K562 (cell line): ENCODE data around the gene CNRIP1. TPM values are rescaled to one million over a fixed set of nuclear protein-coding genes. Genes with fewer than 3 reads are reported as not detected.

Experiments used
- ARID3A ChIP-seq: IDR thresholded peaks from 2 replicates; pipeline ENCODE4 v1.6.1; 2012; ENCODE audit warnings: low read depth, low read length, improper control_type of control experiment, borderline replicate concordance
- ATF4 ChIP-seq: fragments of 450-650 bp; formaldehyde crosslinking; IDR thresholded peaks from 2 replicates; pipeline ENCODE4 v1.4.0; 2022; ENCODE audit warnings: mild to moderate bottlenecking, moderate library complexity
- CBX5 ChIP-seq: IDR thresholded peaks from 2 replicates; pipeline ENCODE4 v1.6.1; 2014; ENCODE audit warnings: low read depth, borderline replicate concordance
- CLOCK ChIP-seq: fragments of 250-450 bp; sonication (Bioruptor Pico); IDR thresholded peaks from 2 replicates; pipeline ENCODE4 v1.4.0; 2020; ENCODE audit warnings: mild to moderate bottlenecking, moderate library complexity, borderline replicate concordance
- CSDE1 ChIP-seq, 2 experiments: fragments of 450-650 bp; IDR thresholded peaks; 2 replicates each; pipeline ENCODE4 v1.6.1; 2016; ENCODE audit warnings: mild to moderate bottlenecking in 1 of 2
- FOXK1 ChIP-seq: sonication (generic); formaldehyde crosslinking; IDR thresholded peaks from 2 replicates; pipeline ENCODE4 v1.8.0; 2022; ENCODE audit warnings: missing genetic modification reagents, mild to moderate bottlenecking, borderline replicate concordance
- GABPB2 ChIP-seq: fragments of 250-450 bp; sonication (Bioruptor Pico); conservative IDR thresholded peaks from 2 replicates; pipeline ENCODE4 v1.5.1; 2021; ENCODE audit warnings: mild to moderate bottlenecking
- NR2C1 ChIP-seq, 2 experiments: fragments of 450-650 bp; IDR thresholded peaks; 2 replicates each; pipeline ENCODE4 v1.6.1; 2017; ENCODE audit warnings: mild to moderate bottlenecking in 2 of 2, antibody characterized with exemption in 1 of 2, inconsistent platforms in 1 of 2, missing compliant biosample characterization in 1 of 2, missing genetic modification characterization in 1 of 2
- PHB2 ChIP-seq: fragments of 450-650 bp; IDR thresholded peaks from 2 replicates; pipeline ENCODE4 v1.6.1; 2017; ENCODE audit warnings: low read depth
- RBM15 ChIP-seq: fragments of 200-400 bp; formaldehyde crosslinking; IDR thresholded peaks from 2 replicates; pipeline ENCODE4 v1.6.1; 2018; ENCODE audit warnings: mild to moderate bottlenecking, low read length, moderate library complexity; ENCODE audit not compliant: insufficient read depth
- SIN3A ChIP-seq, 2 experiments: fragments of 150-350 bp in 1 of 2; IDR thresholded peaks; 2 replicates each; pipeline ENCODE4 v1.6.1; 2011 to 2016; ENCODE audit warnings: borderline replicate concordance in 2 of 2, low read depth in 2 of 2, low read length in 2 of 2, mild to moderate bottlenecking in 2 of 2, moderate library complexity in 2 of 2; ENCODE audit not compliant: control insufficient read depth in 1 of 2
- SLC30A9 ChIP-seq: fragments of 250-450 bp; sonication (Bioruptor Pico); IDR thresholded peaks from 2 replicates; pipeline ENCODE4 v1.8.0; 2022; ENCODE audit warnings: mild to moderate bottlenecking, moderate library complexity
- ZNF311 ChIP-seq: fragments of 250-450 bp; sonication (Bioruptor Pico); IDR thresholded peaks from 2 replicates; pipeline ENCODE4 v1.4.0; 2020; ENCODE audit warnings: mild to moderate bottlenecking, moderate library complexity
- ZNF41 ChIP-seq: fragments of 250-450 bp; sonication (Bioruptor Pico); conservative IDR thresholded peaks from 2 replicates; pipeline ENCODE4 v1.4.0; 2020; ENCODE audit warnings: mild to moderate bottlenecking
- ZNF589 ChIP-seq: fragments of 200-800 bp; sonication (Bioruptor generic); IDR thresholded peaks from 2 replicates; pipeline ENCODE4 v1.6.1; 2016; ENCODE audit warnings: low read depth, missing genetic modification characterization, missing compliant biosample characterization
- ZNF644 ChIP-seq: fragments of 200-800 bp; sonication (Bioruptor generic); IDR thresholded peaks from 2 replicates; pipeline ENCODE4 v1.6.1; 2016; ENCODE audit warnings: low read depth, missing genetic modification characterization, missing compliant biosample characterization
- polyA plus RNA-seq, 8 experiments: library from polyadenylated mRNA; depleted of rRNA in 4 of 8; stranded (reverse) in 5 of 8; unstranded in 3 of 8; fragments of >200 nt; fragmentation: Nextera tagmentation in 2 of 8; fragmentation: Illumina TruSeq in 1 of 8; extraction: Ambion mirVana in 2 of 8; extraction: Trizol in 1 of 8; gene quantifications; 2 replicates each; pipeline versions ENCODE4 v1.2.1 to v1.2.3, GENCODE V29; 2011 to 2014; ENCODE audit warnings: inconsistent platforms in 1 of 8, missing spikeins in 1 of 8
- total RNA-seq, 7 experiments: library from RNA; depleted of rRNA in 6 of 7; stranded (reverse); fragments of >200 nt in 6 of 7; fragmentation: Illumina TruSeq in 2 of 7; extraction: Trizol in 2 of 7; gene quantifications; 2 replicates each; pipeline versions ENCODE4 v1.2.1 to v1.2.3, GENCODE V29; 2011 to 2021; ENCODE audit warnings: low replicate concordance in 1 of 7
- TF ChIP-seq, protein P1 (sequence below): sonication (generic); formaldehyde crosslinking; IDR thresholded peaks from 2 replicates; pipeline ENCODE4 v1.8.0; 2022; ENCODE audit warnings: mild to moderate bottlenecking, missing genetic modification reagents

Gene CNRIP1
- total and polyA plus RNA-seq, 9 of the 15 experiments (the other 6 are each of a cell fraction or from before 2014, with no cell fraction given) = 0.59 to 2.1 (median 1.5) TPM

DNA sequence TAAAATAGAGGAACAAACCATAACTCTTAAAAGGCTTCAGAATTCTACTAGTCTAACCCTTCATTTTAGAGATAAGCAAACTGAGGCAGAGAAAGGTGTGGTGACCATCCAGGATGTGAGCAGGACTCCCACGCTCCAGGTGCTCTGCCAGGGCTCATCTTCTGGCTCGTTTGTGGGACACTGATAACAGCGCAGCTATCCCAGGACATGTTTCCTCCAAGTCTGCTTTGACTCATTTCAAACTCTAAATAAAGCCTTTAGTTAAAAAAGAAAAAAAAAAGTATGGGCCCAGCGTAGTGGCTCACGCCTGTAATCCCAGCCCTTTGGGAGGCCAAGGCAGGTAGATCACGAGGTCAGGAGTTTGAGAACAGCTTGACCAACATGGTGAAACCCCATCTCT, 28.4 kb downstream of the CNRIP1 start (continued):
- TF ChIP-seq, protein P1, sequence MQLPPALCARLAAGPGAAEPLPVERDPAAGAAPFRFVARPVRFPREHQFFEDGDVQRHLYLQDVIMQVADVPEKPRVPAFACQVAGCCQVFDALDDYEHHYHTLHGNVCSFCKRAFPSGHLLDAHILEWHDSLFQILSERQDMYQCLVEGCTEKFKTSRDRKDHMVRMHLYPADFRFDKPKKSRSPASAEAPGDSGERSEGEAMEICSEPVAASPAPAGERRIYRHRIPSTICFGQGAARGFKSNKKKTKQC (CRISPR knock-in tag) = no peak
- TF ChIP-seq ATF4 (no peak), ZNF644 (no peak), CSDE1 (IDR thresholded peaks at IDR 0.05) (no peak), FOXK1 (CRISPR knock-in tag) (no peak), CLOCK (no peak), ZNF41 (no peak), GABPB2 (CRISPR knock-in tag) (no peak), SLC30A9 (CRISPR knock-in tag) (no peak), CBX5 (no peak), SIN3A (IDR thresholded peaks at IDR 0.05; ENCODE audit: borderline replicate concordance in 2 of 2, control insufficient read depth in 1 of 2, low read depth in 2 of 2, low read length in 2 of 2) (no peak), PHB2 (no peak), ARID3A (no peak), ZNF311 (no peak), RBM15 (no peak), ZNF589 (CRISPR knock-in tag) (no peak), NR2C1 (IDR thresholded peaks at IDR 0.05) (no peak), NR2C1 (tag; IDR thresholded peaks at IDR 0.05) (no peak)
